GM21717 (cell line): ENCODE results near the gene IDH3B.
"Not testable (repeated sequence)": the region's sequence is repeated elsewhere in the genome, so short reads cannot be mapped to it uniquely, and the experiment has no call there.

Experiments
- ATAC-seq: cut with Tn5 transposase; IDR thresholded peaks from one replicate; pipeline ENCODE4 v1.9.1; 2021; ENCODE audit warnings: mild to moderate bottlenecking, moderate library complexity; ENCODE audit not compliant: unreplicated experiment

Gene IDH3B

DNA sequence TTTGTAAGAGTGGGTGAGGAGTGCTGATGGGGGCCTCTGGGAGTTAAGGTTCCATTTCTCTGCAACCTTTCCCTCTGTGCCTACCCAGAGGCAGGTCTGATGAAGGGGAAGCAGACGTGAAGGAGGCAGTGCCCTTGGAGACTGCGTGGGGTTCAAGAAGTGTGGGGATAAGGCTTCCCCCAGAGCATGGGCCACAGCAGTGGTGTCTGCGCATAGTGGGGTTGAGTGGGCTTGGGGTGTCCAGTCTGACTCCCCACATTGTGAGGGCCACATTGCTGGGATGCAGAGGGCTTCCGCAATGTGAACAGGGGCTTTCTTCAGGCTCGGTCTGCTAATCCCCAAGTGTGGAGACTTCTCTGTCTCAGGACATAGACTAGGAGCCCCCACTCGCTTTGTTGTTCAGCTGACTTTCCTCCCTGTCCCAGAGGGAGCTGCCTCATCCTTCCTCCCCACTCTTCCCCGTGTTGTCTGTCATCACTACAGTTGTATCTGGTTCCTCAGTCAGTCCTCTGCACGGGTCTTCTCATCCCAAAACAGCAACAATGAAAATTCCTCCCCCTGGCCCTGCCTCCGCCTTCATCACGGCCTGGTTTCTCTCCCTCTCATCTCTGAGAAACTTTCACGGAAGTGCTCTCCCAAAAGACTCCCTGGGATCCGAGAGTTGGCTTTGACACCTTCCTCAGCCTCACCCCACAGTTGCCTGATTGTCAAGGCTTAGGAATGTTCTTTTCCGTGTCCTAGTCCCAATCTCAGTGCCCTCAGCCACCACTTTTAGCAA is 31.4 kb upstream of the IDH3B start:
- ATAC-seq, result no peak

DNA sequence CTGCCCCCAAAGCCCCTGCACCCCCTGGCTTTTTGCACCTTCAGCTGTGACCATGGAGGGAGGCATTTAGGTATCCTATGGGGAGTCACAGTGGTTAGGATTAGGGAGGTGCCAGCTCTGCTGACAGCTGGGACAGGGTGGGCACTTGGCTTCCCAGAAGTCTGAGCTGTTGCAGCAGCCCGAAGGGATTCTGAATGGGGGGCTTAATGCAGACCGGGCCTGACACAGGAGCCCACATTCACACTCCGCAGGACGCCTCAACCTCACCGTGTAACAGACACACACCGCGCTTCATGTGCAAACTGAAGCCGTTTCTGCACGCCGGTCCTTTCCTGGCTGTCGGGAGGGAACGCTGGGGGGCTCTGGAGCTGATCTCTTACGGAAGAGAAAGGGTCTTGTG is 30.5 kb upstream of the IDH3B start:
- ATAC-seq, result no peak

DNA sequence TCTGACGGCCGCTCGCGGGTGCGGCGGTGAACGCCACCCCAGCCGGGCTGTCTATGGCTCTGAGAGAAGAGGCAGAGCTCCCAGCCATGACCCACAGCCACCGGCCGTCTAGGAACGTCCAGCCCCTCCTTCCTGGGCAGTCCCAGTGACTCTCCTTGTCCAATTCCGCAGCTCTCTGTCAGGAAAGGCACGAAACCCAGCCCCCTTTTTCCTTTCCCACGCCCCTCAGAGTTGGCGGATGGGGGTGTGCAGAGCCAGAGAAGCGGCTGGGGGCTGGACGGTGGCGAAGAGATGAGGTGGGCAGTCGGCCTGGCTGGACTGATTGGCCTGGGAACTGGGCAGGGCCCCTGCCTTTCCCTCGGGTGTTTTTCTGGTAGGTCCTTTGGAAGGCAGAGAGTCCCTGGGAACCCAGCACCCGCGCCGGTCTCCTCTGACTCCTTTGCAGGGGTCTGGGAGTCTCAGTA is 30.0 kb upstream of the IDH3B start:
- ATAC-seq, result no peak

DNA sequence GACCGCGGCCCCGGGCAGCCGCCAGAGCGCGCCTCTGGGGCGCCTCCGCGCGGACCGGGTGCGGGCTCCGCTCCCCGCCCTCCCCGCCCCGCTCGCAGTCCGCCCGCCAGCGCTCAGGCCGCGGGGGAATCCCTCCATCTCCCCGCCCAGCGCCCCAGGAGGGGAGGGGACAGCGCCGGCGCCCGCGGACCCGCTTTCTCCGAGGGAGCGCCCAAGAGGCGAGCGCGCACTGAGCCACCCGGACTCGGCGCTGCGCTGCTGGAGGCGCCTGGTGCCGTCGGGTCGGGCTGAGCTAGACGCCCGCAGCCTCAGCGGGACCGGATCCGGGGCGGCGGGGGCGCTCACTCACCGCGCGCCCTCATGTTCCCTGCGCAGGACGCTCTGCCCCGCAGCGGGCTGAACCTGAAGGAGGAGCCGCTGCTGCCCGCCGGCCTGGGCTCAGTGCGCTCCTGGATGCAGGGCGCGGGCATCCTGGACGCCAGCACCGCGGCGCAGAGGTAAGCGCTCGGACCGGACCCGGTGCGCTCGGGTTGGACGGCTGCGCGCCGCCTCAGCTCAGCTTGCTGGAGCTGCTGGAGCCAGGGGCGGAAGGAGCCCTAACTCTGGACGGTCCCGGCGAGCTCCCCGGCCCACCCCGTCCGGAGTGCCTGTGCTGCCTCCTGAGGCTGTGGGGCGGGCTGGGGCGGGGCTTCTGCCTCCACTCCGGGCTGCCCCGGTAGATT is 29.4 kb upstream of the IDH3B start:
- ATAC-seq, result no peak

DNA sequence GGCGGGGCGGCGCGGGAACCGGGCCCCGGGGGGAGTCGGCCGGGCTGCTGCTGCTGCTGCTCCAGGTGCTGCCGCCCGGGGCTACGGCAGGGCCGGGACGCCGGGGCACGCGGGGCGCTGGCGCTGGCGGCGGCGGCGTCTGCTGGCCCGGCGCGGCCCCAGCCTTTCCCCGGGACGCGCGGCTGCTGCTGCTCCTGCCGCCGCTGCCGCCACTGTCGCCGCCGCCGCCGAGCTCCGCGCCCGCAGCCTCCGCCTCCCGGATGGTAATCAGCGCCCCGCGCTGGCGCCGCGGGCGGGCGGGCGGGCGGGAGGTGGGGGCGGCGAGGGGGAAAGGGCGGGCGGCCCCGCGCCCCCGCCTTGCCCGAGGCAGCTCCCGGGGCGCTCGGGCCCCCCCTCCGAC is 28.9 kb upstream of the IDH3B start:
- ATAC-seq, result no peak

DNA sequence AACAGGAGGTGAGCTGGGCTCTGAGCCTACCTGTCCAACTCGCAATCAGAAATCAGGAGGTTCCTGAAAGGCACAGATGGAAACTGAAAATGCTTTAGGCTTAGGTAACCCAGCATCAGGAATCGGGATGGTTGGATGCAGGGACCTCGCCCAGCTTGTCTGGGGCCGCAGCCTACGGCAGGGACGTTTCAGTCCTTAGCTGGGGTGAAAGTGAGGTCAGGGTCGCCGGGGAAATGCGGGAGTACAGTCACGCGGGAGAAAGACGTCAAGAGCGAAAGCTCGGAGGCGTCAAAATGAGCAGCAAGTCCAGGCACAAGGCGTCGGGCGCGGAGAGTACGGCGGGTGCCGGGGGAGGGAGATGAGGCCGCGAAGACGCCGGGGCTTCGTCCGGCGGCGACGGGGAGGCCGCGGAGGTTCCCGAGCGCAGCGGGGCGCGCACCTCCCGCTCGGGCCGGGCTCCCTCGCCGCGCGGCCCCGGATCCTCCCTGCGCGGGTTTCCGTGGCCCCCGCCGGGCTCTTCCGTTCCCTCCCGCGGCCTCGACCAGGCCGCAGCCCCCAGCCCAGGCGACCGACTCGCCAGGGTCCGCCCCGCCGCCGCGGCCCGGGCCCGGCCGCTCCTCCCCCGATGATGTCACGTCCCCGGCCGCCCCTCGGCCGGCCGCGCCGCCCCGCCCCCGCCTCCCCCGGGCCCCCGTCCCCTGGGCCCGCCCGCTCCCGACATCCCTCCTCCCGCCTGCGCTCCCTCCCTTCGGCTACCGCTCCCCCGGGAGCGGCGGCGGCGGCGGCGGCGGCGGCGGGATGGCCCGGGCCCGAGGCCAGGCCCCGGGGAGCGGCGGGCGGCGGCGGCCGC is 28.2 kb upstream of the IDH3B start, which contains the start of gene EBF4:
EBF4 (plus strand) TSS at position 745 of the 850 bp plus-strand sequence. CDS start 866 bp downstream, outside the sequence.
- no peak for ATAC-seq

DNA sequence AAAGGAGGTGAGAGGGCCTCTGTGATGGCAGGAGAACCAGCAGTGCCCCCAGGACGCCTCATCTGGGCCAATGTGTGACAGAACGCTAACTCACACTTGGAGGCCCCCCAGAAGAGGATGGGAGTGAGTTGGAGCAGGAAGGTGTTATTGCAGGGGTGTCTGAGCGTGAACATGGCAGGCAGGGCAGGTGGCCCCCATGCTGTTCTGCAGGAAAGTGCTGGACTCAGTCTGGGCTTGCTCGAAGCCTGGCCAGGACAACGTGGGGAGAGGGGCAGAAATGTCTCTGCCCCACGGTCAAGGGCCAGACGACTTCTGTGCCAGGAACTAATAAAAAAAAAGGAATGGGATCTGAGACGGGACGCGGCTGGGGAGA is 27.6 kb upstream of the IDH3B start:
- ATAC-seq, result no peak

DNA sequence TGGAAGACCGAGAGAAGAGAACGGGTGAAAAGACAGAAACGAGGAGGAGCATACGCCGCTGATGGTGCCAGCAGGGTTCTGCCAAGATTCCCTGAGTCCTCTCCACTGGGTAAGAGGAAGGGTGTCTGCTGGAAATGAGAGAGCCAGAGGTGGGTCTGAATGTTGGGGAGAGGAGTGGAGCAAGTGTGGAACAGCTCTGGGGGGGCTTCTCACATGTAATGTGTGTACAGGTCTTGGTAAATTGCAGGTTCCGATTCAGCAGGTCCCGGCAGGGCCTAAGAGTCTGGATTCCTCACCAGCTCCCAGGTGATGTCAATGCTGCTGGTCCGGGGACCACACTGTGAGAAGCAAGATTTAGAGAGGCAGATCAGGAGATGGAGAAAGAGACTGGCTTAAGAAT is 27.1 kb upstream of the IDH3B start:
- no peak for ATAC-seq

DNA sequence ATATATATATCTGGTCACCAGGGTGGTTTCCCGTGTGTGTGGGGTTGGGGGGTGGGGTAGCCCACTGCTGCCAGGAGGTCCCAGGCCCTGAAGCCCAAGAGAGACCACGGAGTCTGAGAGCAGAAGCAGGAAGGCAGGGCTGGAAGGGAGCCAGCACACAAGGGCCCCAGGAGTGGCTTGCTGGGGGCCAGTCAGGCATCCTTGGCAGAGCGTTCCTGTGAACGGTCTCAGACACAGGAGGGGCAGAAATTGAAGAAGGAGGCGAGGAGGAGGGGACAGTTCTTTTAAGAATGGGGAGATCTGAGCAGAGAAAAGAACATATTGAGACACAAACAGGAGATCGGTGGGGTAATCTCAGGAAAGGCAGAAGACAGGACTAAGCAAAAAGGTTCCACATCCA is 26.7 kb upstream of the IDH3B start:
- ATAC-seq, result no peak

DNA sequence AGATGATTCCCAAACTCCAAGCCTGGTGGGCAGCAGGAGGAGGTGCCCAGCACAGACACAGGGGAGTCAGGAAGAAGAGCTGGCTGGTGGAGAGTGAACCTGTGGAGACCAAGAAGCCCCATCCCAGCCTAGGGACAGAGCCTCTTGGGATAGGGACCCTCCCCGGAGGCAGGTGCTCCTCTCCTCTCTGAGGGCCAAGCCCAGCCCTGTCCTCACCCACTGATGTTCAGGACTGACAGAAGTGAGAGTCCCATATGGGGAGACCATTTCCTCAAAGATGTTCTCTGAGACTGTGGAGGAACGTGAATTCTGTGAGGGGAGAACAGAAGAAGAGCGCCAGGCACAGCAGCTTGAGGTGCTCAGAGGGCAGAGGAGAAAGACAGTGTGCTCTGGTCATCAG is 26.2 kb upstream of the IDH3B start:
- no peak for ATAC-seq

DNA sequence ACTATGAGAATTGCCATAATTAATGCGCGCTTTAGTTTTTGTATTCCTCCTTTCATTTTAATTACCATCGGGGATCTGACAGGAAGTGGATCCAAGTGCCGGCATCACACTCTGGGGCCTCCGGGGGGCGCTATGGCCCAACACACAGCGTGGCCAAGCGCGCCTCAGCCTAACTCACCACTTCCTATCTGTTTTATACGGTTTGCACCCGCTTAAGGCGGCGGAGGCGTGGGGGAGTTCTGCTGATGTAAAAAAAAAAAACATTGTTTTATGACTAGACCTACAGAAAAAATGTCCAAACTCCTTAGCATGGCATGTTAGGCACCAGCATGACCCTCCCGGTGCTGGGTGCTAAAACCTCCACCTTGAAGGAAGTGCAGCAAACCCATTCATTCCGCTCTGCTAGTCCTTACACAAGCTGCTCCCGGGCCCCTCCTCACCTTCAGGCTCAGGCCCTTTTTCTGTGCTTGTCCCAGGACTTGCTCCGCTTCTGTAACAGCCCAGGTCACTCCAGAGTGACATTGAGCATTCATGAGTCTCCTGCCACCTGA is 24.1 kb upstream of the IDH3B start:
- ATAC-seq, result no peak

DNA sequence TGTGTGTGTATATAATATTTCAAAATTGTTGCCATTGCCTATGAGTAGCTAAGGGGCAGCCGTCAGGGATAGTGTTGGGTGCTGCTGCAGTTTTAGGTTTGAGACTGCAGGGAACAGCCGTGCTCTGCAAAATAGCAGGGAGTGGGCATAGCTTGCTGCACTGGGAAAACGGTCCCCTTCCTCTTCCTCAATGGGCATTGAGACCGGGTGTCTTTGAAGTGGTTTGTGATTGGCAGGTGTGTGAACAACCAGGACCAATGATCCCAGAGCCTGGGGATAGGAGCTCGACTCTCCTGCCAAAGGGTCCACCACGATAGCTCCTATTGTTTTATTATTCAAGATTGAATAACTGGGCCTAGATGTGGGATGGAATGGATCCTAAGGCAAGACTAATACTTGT is 23.5 kb upstream of the IDH3B start:
- no peak for ATAC-seq

DNA sequence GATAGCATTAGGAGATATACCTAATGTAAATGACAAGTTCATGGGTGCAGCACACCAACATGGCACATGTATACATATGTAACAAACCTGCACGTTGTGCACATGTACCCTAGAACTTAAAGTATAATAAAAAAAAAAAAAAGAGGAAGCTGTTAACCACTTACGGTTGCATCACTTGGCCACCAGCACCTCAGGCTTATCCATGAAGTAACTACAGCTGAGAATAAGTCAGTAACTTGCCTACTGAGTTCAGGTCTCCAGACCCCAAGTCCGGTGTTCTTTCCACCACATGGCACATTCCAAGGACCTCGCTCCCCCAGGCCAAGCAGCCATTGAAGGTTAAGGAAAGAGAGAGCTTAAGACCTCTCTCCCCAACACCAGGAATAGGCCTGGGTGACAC is 20.8 kb upstream of the IDH3B start:
- ATAC-seq, result not testable (repeated sequence)

DNA sequence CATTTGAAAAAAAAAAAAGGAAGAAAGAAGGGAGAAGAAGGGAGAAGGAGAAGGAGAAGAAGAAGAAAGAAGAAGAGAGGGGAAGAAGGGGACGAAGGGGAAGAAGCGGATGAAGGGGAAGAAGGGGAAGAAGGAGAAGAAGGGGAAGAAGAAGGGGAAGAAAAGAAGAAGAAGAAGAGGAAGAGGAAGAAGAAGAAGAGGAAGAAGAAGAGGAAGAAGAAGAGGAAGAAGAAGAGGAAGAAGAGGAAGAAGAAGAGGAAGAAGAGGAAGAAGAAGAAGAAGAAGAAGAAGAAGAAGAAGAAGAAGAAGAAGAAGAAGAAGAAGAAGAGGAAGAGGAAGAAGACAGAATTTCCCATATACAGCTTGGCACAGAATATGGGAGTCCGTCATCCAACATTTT is 18.0 kb upstream of the IDH3B start:
- not testable (repeated sequence) for ATAC-seq

DNA sequence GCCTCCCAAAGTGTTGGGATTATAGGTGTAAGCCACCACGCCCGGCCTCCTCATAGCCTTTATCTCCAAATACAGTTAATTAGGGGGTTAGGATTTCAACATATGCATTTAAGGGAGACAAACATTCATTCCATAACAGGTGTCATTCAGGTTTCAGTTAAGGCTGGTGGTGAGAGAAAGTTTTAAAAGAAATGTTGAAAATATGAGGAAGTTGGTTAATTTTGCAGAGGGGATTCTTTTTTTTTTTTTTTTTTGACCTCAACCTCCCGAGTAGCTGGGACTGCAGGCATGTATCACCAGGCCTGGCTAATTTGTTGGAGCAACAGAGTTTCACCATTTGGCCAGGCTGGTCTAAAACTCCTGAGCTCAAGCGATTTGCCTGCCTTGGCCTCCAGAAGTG is 16.0 kb upstream of the IDH3B start:
- no peak for ATAC-seq

DNA sequence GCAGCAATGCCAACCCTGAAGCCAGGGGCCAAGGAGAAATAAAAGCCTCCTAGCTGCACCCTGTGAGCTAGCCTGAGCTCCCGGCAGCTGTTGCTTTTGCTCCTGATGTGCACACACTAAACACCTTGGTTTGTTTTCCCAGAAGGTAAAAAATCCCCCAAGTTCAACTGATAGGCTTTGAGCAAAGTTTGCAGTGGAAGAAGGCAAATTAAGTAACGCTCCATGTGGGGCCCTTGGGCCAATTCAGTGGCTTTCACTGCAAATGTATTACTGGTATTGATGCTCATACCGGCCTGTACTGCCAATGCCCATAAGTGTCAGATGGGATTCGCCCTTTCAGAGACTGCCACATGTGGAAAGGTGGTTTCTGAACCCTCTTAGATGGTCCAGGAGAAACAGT is 9.4 kb upstream of the IDH3B start:
- no peak for ATAC-seq

DNA sequence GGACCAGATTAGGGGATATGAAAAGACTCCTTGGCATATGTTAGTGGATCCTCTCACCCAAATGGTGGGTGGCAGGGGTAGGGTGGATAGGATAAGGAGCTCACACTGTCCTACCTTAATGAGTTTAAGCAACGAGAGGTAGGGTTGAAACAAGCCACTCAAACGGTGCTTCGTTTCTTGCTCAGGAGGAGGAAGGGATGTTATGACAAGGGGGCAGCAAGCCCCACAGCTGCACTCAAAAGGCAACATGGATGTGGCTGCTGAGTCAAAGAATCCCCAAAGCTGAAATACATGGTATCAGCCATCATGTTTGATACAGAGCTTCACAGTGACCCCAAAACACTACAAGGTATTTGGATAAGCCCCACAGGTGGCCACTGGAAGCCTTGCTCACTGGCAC is 8.4 kb upstream of the IDH3B start:
- ATAC-seq, result no peak

DNA sequence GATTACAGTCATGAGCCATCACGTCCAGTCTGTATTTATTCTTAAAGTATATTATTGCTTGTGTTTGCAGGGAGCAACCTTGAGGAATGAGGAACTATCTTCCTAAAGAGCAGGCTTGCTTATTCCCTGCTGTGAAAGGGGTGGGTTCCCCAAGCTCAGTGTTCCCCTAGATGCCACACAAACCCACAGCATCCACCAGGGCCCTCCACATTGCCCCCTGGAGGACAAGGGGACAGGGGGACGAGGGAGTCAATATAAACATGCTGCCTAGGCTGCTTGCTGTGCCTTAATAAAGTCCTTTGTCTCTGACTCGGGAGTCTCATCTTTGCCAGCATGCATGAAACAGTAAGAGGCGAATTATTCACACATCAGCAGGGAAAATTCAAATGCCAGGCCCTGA is 8.0 kb upstream of the IDH3B start:
- ATAC-seq, result no peak

DNA sequence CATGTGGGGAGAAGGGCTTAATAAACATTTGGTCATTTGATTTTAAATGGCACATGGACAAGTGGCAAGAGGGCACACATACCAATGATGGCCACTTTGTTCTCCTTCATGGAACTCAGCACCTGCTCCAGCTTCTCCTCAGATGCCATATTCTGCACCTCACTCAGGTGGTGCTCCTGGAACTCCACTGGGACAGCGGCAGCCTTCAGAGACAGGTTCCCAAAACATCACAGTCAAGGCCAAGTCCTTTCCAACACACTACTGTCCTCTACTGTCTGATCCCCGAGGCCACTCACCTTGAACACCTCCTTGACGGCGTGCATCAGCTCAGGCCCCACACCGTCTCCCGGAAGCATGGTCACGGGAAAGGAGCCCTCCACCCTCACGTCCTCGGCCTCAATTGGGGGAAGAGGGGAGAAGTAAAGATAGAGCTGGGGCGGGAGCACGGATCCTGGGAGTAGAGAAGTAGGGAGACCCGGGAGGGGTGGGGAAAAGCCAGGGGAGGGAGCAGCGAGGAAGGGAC is 591 bp downstream of the IDH3B start:
- no peak for ATAC-seq

DNA sequence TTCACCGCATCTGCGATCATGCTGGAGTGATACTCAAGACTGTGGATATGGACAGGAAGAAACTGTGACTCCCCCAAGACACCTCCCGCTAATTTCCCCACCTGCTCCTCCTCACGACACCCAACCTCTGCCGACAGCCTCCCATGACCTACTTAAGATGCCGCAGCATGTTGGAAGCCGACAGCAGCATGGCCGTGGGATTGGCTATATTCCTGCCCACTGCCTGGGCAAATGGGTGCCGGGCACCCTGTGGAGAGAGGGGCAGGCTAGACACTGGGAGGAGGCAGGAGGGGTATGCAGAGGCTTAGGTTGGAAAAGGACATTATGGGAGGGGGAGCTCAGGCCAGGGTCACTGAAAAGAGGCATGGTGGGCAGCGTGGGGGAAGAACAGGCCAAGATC is 4.5 kb downstream of the IDH3B start:
- no peak for ATAC-seq
